HG02852 (cell line): ENCODE results near the gene NOP9.
"Not testable (repeated sequence)": the region's sequence is repeated elsewhere in the genome, so short reads cannot be mapped to it uniquely, and the experiment has no call there.

Experiments
- ATAC-seq: cut with Tn5 transposase; IDR thresholded peaks from one replicate; pipeline ENCODE4 v1.9.1; 2021; ENCODE audit warnings: mild to moderate bottlenecking, moderate library complexity; ENCODE audit not compliant: unreplicated experiment

The NOP9 gene

DNA sequence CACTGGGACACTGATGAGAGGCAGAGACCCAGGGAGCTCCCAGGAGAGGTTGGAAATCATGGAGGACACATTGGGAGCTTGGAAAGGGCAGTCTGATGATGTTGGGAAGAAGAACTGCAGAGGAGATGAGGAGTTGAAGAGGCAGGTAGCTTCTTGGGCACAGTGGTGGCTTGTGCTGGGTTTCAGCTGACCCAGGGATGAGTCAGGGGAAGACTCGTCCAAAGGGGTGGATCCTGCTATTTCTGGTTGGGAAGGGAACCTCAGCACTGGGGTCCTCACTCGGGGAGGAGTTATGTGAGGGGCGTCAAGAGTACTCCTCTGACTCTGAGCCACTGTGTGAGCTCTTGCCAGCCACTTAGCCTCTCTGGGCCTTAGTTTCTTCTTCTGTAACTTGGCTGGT, 23.7 kb downstream of the NOP9 start:
- no peak for ATAC-seq

DNA sequence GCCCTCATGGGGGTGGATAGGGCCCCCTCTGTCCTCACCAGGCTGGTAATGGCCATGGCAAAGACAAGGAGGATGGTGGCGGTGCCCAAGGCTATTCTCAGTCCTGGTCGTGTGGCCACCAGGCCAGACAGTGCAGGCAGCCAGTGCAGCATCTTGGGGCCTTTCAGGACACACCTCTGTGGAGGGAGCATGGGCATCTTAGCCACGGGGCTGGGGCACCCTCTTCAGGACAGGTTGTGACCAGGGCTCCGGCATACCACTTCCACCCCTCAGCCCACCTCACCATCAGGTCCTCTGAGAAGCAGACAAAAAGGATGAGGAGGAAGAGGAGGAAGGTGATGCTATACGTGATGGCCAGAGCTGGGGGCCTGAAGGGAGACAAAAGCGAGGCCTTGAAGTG, 24.4 kb downstream of the NOP9 start:
- ATAC-seq = no peak

- ATAC-seq = no peak
These were observed 25.4 kb downstream of the NOP9 start for GRCh38 chr14:24325041-24325530.

DNA sequence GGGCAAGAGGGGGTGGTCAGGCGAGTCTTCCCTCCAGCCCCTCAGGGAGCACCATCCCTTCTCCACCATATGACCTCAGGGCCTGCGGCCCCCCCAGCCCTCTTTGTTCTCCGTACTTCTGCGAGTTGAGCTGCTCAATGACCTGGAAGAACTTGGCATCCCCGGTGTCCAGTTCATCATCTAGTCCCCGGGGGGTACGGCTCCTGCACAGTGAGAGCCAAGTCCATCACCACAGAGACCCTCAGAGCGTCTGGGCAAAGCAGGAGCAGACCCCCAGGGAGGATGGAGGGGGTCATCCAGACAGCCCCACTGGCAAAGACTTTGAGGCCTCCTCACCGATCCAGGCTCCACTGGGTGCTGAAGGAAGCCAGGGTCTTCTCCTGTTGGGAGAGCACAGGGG, 26.3 kb downstream of the NOP9 start:
- ATAC-seq = no peak

DNA sequence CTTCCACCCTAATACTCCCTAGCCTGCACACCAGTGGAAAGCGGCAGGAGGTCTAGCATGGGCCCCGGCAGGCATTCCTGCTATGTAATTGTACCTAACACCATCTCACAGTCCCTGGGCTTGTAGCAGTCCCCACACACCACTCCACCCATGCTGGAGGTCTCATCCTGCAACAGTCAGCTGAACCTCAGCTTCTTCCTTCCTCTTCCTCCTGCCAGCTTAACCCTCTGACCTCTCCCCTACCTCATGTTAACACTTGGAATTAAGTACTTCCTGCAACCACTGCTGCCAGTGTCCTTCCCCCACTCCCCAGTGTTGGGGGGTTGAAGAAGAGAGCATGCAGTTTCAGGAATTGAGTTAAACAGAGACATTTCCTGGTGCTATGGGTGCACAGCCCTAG, 27.7 kb downstream of the NOP9 start:
- ATAC-seq = no peak

DNA sequence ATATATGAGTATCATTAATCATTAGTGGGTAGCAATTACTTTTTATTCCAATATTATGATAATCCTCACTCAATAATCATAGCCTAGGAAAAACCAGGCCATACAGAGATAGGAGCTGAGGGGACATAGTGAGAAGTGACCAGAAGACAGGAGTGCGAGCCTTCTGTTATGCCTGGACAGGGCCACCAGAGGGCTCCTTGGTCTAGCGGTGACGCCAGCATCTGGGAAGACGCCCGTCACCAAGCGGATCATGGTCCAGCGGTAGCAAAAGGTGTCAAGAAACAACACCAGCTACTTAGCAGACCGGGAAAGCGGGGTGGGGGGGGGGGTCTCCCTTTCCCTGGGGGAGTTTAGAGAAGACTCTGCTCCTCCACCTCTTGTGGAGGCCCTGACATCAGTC, 28.3 kb downstream of the NOP9 start:
- not testable (repeated sequence) for ATAC-seq

- no peak for ATAC-seq
These were observed 29.5 kb downstream of the NOP9 start for GRCh38 chr14:24329073-24329663.

GRCh38 chr14:24329736-24330135, 30.1 kb downstream of the NOP9 start:
- no peak for ATAC-seq

DNA sequence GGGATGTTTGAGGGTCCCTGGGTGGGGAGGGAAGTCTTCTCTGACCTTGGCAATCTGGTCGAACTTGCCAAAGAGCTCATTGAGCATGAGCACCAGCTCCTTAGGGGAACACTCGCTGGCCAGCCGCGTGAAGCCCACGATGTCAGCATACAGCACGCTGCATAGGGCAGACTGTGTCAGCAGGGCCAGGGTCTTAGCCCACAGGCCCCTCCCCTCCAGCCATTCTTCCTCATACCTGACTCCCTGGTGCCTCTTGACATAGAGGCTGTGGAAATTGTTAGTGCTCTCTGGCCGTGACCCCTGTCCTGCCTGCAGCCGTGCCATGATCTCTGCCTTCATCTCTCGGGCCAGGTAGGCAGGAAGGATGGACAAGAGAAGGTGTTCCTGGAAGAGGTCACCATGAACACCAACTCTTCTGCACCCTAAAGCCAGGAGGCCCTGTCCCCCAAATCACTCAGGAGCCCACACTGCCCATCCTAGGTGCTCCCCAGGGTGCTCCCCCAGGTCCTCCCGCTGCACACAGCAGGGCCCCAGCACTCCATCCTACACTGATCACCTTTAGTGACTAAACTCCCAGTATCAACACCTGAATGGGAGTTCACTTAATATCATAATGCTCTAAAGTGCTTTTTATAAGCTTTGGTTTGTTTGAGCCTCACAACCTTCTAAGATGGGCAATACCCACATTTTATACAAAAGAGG, 31.5 kb downstream of the NOP9 start:
- ATAC-seq = no peak

- no peak for ATAC-seq
These were observed 32.1 kb downstream of the NOP9 start for GRCh38 chr14:24331731-24332267.

GRCh38 chr14:24332268-24332993, 32.8 kb downstream of the NOP9 start:
- peak; percentile 80 for ATAC-seq

GRCh38 chr14:24334431-24335291, 35.0 kb downstream of the NOP9 start, which contains the start of gene ADCY4:
Gene ADCY4 (minus strand): TSS chr14:24335071. CDS start chr14:24334652, 419 bp downstream.
- no peak for ATAC-seq

GRCh38 chr14:24335461-24336171, 36.0 kb downstream of the NOP9 start:
- no peak for ATAC-seq

GRCh38 chr14:24337144-24337823, 37.6 kb downstream of the NOP9 start:
- ATAC-seq = no peak

- ATAC-seq = no peak
These were observed 38.1 kb downstream of the NOP9 start for GRCh38 chr14:24337824-24338175.

DNA sequence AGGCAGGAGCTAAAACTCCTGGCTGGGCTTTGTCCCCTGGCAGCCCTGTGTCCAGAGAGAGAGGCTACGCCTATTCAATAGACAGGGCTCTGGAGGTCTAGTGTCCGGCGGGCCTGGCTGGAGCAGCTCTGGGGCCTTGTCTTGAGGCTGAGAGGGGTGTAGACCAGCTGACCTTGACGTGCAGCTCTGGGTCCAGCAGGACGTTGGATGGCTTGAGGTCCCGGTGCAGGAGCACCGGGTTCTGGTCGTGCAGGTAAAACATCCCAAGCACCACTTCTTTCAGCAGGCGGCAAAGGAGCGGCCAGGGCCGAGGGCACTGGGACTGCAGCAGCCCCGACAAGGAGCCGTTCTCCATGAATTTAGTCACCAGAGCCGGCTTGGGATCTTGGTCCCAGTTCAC, 39.2 kb downstream of the NOP9 start:
- ATAC-seq = no peak

GRCh38 chr14:24339284-24340151, 39.9 kb downstream of the NOP9 start, which contains the start of gene RIPK3:
Gene RIPK3 (minus strand): TSS chr14:24339991. CDS start chr14:24339826, 165 bp downstream.
- ATAC-seq = peak; percentile 86

DNA sequence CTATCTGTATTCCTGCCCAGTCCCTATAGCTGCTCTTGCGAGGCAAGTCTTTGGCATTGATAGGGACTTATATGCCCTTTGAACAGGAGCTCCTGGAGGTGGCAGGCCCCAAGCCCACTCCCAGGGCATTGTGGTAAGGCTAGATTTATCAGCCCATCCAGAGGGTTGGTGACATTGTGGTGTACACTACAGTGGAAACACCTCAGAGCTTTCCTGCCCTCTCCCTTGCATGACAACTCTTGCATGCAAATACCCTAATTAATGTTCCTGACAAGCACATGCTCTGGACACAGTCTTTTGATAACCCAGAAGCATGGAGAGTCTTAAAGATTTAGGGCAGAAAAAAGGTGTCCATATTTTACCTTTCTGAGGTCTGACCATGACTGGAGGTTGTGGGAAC, 41.0 kb downstream of the NOP9 start:
- ATAC-seq = no peak
